ENCODE measurements around the gene SLC25A17.

GRCh38 chr22:40829131-40829530, 10.0 kb upstream of the SLC25A17 start:
- TF ChIP-seq, protein P1, sequence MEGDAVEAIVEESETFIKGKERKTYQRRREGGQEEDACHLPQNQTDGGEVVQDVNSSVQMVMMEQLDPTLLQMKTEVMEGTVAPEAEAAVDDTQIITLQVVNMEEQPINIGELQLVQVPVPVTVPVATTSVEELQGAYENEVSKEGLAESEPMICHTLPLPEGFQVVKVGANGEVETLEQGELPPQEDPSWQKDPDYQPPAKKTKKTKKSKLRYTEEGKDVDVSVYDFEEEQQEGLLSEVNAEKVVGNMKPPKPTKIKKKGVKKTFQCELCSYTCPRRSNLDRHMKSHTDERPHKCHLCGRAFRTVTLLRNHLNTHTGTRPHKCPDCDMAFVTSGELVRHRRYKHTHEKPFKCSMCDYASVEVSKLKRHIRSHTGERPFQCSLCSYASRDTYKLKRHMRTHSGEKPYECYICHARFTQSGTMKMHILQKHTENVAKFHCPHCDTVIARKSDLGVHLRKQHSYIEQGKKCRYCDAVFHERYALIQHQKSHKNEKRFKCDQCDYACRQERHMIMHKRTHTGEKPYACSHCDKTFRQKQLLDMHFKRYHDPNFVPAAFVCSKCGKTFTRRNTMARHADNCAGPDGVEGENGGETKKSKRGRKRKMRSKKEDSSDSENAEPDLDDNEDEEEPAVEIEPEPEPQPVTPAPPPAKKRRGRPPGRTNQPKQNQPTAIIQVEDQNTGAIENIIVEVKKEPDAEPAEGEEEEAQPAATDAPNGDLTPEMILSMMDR (IDR thresholded peaks at IDR 0.05): no peak
- TF ChIP-seq POLR2A (IDR thresholded peaks at IDR 0.05): no peak
